ENCODE results near the gene TSBP1.

TSBP1 gene

DNA sequence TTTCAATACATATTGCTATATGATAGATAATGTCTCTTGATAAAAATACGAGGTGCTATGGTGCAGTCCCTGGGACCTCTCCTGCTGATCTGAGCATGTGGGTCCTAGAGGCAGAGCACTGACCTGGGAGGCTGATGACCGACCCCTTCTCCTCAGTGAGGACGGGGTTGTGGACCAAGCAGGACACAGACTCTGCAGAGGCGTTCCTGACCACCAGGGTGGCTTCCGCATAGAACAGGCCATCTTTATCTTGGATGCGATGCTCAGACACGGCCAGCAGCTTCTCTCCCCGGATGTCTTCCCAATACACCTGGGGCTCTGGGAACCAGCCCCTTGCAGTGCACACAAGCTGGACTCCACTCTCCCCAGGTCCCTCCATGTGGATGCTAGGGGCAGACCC, 31.1 kb upstream of the TSBP1 start:
- Histone ChIP-seq H3K27me3 (no peaks in the 10 kb centered on the region), H3K4me1 (no peaks in the 10 kb centered on the region), H4K20me1 (no peaks in the 10 kb centered on the region), H3K4me3 (no peak overlapping the region), H3K4me2 (no peak overlapping the region), H3K27ac (no peak overlapping the region), H3K9me3 (no peaks in the 10 kb centered on the region), H3K36me3 (no peaks in the 10 kb centered on the region), H3K9ac (no peak overlapping the region)
- no peak for TF ChIP-seq Cebpa-rat (IDR thresholded peaks at IDR 0.05)

- no peaks in the 10 kb centered on the region for H3K4me1 ChIP-seq
- H3K27me3 ChIP-seq = no peaks in the 10 kb centered on the region
- H3K27ac ChIP-seq = no peak overlapping the region
- no peaks in the 10 kb centered on the region for H3K9me3 ChIP-seq
- no peak overlapping the region for H3K4me2 ChIP-seq
- no peak overlapping the region for H3K9ac ChIP-seq
- H4K20me1 ChIP-seq = no peaks in the 10 kb centered on the region
- H3K36me3 ChIP-seq = no peaks in the 10 kb centered on the region
- no peak for TF ChIP-seq Cebpa-rat (IDR thresholded peaks at IDR 0.05)
- H3K4me3 ChIP-seq = no peak overlapping the region
These were observed 29.7 kb upstream of the TSBP1 start for GRCh38 chr6:32401284-32401963.

- peaks cover 11% of the 10 kb centered on the region for H3K4me1 ChIP-seq
- no peaks in the 10 kb centered on the region for H3K36me3 ChIP-seq
- H4K20me1 ChIP-seq = no peaks in the 10 kb centered on the region
- no peak overlapping the region for H3K4me2 ChIP-seq
- no peaks in the 10 kb centered on the region for H3K9me3 ChIP-seq
- H3K9ac ChIP-seq = no peak overlapping the region
- H3K27me3 ChIP-seq = no peaks in the 10 kb centered on the region
- no peak overlapping the region for H3K27ac ChIP-seq
- TF ChIP-seq Cebpa-rat (IDR thresholded peaks at IDR 0.05) = no peak
- no peak overlapping the region for H3K4me3 ChIP-seq
These were observed 25.7 kb upstream of the TSBP1 start for GRCh38 chr6:32397252-32397920.

DNA sequence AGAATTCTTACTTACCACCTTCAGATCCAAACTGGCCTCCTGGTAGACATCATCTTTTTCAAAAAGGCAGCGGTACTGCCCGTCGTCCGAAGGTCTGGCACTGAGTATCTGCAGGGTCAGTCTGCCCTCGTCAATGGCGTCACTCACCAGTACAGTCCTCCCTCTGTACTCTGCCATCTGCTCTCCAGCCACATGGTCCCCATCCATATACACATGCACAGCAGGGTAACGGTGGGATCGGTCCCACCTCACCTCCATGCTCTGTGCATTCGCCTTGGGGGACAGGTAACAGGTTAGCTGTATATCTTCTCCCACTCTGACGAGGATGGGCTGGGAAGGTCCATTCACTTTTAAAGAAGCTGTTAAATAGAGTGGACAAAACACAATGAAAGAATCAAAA, 24.3 kb upstream of the TSBP1 start:
- H3K36me3 ChIP-seq = no peaks in the 10 kb centered on the region
- TF ChIP-seq Cebpa-rat (IDR thresholded peaks at IDR 0.05) = no peak
- no peak overlapping the region for H3K4me3 ChIP-seq
- no peak overlapping the region for H3K4me2 ChIP-seq
- no peaks in the 10 kb centered on the region for H3K27me3 ChIP-seq
- H3K9ac ChIP-seq = no peak overlapping the region
- H3K4me1 ChIP-seq = peaks cover 11% of the 10 kb centered on the region
- H3K27ac ChIP-seq = no peak overlapping the region
- H4K20me1 ChIP-seq = no peaks in the 10 kb centered on the region
- H3K9me3 ChIP-seq = no peaks in the 10 kb centered on the region

- peaks cover 11% of the 10 kb centered on the region for H3K4me1 ChIP-seq
- peak overlapping the region; percentile 47 for H3K4me2 ChIP-seq
- no peak overlapping the region for H3K9ac ChIP-seq
- H4K20me1 ChIP-seq = no peaks in the 10 kb centered on the region
- H3K9me3 ChIP-seq = no peaks in the 10 kb centered on the region
- H3K27me3 ChIP-seq = no peaks in the 10 kb centered on the region
- H3K27ac ChIP-seq = no peak overlapping the region; the same call in 1 of the 2 replicates
- no peak overlapping the region for H3K4me3 ChIP-seq
- H3K36me3 ChIP-seq = no peaks in the 10 kb centered on the region
- no peak for TF ChIP-seq Cebpa-rat (IDR thresholded peaks at IDR 0.05)
These were observed 22.1 kb upstream of the TSBP1 start for GRCh38 chr6:32393665-32394420.

DNA sequence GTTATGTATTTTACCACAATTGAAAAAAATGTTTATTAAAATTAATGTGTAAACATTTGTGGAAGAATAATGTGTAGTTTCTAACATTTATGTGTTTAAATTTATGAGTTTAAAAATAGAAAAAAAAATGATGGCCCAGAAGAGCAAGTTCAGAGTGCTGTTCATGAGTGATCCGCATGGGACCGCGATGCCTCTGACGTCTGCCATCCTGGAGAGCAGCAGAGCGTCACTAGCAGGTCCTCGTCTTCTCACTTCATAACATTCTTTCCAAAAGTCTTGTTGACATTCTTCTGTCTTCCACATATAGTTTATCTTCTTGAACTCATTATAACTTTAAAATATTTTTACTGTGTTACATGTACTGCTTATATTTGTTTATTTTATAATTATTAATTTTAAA, 19.8 kb upstream of the TSBP1 start:
- no peaks in the 10 kb centered on the region for H4K20me1 ChIP-seq
- peaks cover 11% of the 10 kb centered on the region for H3K4me1 ChIP-seq
- no peak overlapping the region for H3K4me2 ChIP-seq
- H3K27ac ChIP-seq = no peak overlapping the region
- no peaks in the 10 kb centered on the region for H3K27me3 ChIP-seq
- no peak overlapping the region for H3K4me3 ChIP-seq
- no peaks in the 10 kb centered on the region for H3K36me3 ChIP-seq
- H3K9ac ChIP-seq = no peak overlapping the region
- no peaks in the 10 kb centered on the region for H3K9me3 ChIP-seq
- TF ChIP-seq Cebpa-rat (IDR thresholded peaks at IDR 0.05) = no peak

GRCh38 chr6:32387589-32388340, 16.1 kb upstream of the TSBP1 start:
- no peak overlapping the region for H3K27ac ChIP-seq
- H3K4me2 ChIP-seq = no peak overlapping the region
- no peak overlapping the region for H3K4me3 ChIP-seq
- H3K9ac ChIP-seq = no peak overlapping the region
- no peaks in the 10 kb centered on the region for H3K36me3 ChIP-seq
- no peaks in the 10 kb centered on the region; the same call in 1 of the 2 replicates for H3K9me3 ChIP-seq
- no peaks in the 10 kb centered on the region for H4K20me1 ChIP-seq
- no peaks in the 10 kb centered on the region for H3K27me3 ChIP-seq
- H3K4me1 ChIP-seq = no peaks in the 10 kb centered on the region; the same call in 1 of the 2 replicates
- no peak for TF ChIP-seq Cebpa-rat (IDR thresholded peaks at IDR 0.05)

DNA sequence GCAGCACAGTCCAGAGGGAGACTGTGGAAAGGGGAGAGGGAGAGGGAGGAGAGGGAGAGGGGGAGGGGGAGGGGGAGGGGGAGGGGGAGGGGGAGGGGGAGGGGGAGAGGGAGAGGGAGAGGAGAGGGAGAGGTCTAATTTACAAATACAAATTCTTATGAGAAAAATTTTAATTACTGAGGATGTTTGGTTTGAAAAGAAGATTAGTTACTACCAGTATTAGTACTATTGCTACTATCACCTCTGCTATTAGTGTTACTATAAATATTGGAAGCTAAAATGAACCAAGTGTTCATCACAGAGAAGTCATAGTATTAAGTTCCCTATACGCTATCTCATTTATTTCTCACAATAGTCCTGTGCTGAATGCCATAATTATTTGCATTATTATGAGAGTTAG, 14.3 kb upstream of the TSBP1 start:
- TF ChIP-seq Cebpa-rat (IDR thresholded peaks at IDR 0.05) = no peak
- Histone ChIP-seq H3K9ac (no peak overlapping the region), H3K27me3 (no peaks in the 10 kb centered on the region)

DNA sequence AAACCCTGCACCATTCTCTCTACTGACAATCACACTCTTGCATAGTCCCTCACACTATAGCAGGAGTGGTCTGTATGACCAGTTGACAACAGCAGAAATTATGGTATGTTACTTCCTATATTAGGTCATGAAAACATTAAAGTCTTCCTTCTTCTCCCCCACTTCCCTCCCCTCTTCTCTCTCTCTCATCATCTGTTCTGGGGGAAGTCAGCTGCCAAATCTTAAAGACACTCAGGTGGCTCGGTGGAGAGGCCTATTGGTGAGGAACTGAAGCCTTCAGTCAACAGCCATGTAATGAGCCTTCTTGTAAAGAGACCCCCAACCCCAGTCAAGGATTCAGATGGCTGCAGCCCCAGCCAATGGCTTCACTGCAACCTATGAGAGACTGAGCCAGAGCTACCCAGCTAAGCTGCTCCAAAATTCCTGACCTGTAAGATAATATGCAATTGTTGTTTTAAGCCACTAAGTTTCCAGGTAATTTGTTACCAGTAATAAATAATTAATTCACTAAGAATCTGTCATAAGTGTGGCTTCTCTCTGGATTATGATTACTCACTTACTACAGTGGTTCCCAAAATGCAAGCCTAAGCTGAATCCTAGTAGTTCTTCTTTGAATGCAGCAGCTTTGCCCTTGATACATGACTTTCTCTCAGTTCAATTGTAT, 11.2 kb upstream of the TSBP1 start:
- Histone ChIP-seq H3K27me3 (no peaks in the 10 kb centered on the region), H3K4me2 (no peak overlapping the region), H3K4me3 (no peak overlapping the region), H3K9ac (no peak overlapping the region), H3K27ac (no peak overlapping the region), H3K9me3 (no peaks in the 10 kb centered on the region; the same call in 1 of the 2 replicates), H3K36me3 (no peaks in the 10 kb centered on the region), H4K20me1 (no peaks in the 10 kb centered on the region), H3K4me1 (no peaks in the 10 kb centered on the region; the same call in 1 of the 2 replicates)
- TF ChIP-seq Cebpa-rat (IDR thresholded peaks at IDR 0.05) = no peak

More for the DNA sequence above, 14.3 kb upstream of the TSBP1 start:
- Histone ChIP-seq H3K9me3 (no peaks in the 10 kb centered on the region; the same call in 1 of the 2 replicates), H4K20me1 (no peaks in the 10 kb centered on the region), H3K4me3 (no peak overlapping the region), H3K4me1 (no peaks in the 10 kb centered on the region; the same call in 1 of the 2 replicates), H3K36me3 (no peaks in the 10 kb centered on the region), H3K27ac (no peak overlapping the region), H3K4me2 (no peak overlapping the region)

All from BLaER1 (cell line).